ENCODE results near the gene SPAG8.

SPAG8 gene

DNA sequence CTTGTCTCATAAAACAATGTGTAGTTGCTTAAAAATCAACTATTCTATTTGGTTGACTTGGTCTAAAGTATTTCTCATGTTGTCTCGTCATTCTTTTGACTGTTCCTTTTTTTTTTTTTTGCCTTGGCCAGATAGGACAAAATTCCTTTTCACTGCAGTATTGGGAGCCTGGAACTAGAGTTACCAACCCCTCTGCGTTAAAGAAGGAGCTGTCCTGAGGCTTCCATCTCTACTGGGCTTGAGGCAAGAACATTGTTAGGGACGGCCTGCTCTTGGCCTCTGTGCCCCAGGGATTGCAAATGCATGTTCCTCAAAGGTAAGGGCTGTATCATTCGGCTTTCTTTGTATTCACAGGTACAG, 22.1 kb downstream of the SPAG8 start:
- H3K4me3 ChIP-seq (ENCODE audit: low read depth, low read length): no peak overlapping the region
- no peak for DNase-seq (ENCODE audit: low read depth)

DNA sequence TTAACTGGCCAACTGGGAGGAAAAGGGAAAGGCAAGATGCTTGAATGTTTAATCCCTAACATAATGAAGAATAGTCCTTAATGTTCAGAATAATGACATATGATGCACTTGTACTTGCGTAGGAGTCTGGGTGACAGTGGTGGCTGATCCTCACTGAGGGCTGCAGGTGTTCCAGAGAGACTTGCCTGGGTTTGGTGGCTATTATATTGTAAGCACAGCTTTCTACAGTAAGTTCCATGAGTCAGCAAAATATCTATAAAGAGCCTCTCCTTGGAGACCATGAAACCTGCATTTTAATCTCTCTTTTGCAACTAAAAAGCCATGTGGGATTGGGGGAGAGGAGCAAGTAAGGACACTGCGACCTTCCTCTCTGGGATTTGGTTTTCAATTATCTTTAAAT, 22.5 kb downstream of the SPAG8 start:
- H3K4me3 ChIP-seq (ENCODE audit: low read depth, low read length): no peak overlapping the region
- DNase-seq (ENCODE audit: low read depth): no peak

DNA sequence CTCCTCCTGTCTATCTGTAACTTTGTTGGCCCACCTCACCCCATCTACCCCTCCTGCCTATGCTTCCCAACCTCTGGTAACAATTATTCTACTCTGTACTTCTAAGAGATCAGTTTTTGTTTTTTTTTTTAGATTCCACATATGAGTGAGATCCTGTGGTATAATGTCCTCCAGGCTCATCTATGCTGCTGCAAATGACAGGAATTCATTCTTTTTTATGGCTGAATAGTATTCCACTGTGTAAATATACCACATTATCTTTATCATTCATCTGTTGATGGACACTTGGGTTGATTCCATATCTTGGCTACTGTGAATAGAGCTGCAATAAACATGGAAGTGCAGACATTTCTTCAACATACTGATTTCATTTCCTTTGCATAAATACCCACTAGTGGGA, 28.6 kb downstream of the SPAG8 start:
- no peak for DNase-seq (ENCODE audit: low read depth)
- H3K4me3 ChIP-seq (ENCODE audit: low read depth, low read length): no peak overlapping the region

DNA sequence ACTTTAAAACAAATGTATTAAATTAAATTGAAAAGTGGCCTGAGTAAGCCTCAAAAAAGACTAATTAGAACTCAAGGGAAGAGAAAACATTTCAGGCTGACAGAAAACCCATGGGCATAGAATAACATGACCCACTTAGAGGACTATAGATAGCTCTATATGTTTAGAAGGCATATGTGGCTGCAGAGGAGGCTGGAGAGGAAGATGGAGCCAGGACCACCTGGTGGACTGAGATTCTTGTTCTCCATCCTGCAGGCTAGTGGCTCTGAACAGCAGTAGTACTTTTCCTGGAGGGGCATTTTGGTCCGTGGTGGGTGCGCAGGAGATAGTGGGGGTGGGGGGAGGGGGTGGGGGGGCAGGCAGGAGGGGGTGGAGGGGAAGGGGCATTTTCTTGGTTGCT, 31.0 kb downstream of the SPAG8 start:
- no peak overlapping the region for H3K4me3 ChIP-seq (ENCODE audit: low read depth, low read length)
- DNase-seq (ENCODE audit: low read depth): no peak

DNA sequence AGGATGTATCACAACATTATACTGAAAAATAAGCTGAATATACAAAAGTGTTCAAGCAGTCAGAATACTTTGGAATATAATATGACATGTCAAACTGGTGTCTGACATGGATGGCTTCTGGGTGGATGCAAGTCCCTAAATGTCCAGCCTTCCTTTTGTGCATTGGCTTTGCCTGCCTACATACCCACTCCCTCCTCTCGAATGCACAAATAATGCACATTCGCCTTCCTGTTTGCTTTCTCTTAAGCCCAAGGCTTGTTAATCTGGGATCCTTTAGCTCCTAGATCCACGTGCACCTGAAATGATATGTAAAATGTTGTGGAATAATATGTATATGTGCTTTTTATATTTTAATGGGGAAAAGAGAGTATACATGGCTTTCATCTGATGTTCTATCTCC, 33.6 kb downstream of the SPAG8 start:
- no peak for DNase-seq (ENCODE audit: low read depth)
- H3K4me3 ChIP-seq (ENCODE audit: low read depth, low read length): no peak overlapping the region

DNA sequence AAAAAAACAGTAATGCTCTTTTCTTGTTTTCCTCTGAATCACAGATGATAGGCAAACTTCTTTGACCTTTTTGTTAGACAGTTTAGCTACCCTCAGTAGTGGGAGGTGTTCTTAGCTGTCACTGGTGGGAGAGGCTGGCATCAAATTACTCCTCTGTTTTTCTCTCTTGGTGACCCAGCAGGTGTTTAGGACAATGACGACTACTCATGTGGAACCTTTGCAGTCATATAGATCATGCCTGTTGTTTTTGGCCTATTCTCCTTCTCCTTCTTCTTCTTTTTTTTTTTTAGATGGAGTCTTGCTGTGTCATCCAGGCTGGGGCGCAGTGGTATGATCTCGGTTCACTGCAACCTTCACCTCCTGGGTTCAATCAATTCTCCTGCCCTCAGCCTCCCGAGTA, 36.0 kb downstream of the SPAG8 start:
- no peak overlapping the region for H3K4me3 ChIP-seq (ENCODE audit: low read depth, low read length)
- no peak for DNase-seq (ENCODE audit: low read depth)

DNA sequence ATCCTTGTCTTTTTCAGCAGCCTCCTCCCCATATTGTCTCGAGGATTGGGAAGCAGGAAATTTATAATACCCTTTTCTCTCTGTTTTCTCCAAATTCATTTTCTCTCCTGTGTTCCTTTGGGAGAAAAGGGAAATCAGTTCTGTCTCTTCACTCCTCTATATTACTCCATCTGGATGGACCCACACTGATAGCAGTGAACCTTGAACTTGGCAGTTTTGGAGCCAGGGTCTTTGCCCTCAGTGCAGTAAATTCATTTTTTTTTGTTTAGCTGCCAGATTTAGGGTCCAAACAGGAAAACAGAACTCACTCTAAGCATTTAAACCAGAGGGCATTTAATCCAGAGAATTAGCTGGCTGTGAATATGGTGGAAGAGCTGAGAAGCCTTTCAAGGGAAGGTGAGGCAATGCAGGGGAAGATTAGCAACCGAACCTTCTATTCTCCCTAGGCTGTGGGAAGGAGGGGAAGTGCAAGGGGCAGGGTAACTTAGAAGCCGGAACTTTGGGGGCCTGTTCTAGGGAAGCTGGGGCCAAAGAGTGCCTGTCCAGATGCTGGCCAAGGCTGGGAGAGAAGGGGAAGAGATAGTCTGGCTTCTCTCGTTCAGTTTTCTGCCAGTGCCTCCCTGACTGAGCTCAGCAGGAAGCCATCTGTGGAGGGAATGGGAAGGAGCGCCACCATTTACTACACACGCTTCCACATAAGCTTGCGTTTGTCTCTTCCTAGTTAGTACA, 37.0 kb downstream of the SPAG8 start:
- H3K4me3 ChIP-seq (ENCODE audit: low read depth, low read length): no peak overlapping the region

DNA sequence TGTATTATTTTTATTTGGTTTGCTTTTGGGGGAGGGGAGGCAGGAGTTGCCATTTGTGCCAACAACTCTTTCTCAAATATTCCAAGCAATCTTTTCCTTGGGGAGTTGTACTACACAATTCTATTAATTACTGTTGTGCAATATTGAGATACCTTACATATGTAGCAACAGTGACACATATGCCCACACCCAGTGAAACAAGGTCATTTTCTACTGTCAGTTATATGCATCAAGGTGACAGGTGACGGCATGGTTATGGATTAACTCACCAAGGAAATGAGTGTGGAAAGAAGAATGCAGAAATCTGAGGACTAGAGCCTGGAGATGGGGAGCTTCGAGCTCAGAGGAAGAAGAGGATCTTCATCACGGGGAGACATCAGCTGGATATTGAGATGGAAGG, 40.1 kb downstream of the SPAG8 start:
- no peak overlapping the region for H3K4me3 ChIP-seq (ENCODE audit: low read depth, low read length)
- DNase-seq (ENCODE audit: low read depth): no peak

More for the DNA sequence above, 37.0 kb downstream of the SPAG8 start:
- DNase-seq (ENCODE audit: low read depth): no peak

DNA sequence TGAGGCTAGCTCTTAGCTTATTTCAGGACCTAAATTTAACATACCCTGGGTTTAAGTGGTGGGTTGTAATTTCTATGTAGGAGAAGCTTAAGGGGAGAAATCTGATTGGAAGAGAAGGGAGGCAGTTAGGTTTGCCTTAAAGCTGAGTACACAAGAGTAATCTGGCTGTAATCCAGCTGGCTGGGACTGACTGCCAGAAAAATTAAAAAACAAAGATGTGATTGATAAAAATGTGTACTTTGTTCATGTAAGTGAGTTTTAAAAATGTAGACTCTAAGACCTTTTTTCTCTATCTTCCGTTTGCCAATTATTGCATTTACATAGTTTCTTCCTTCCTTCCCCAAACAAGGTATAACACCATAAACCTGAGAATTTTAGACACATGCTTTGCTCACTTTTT, 40.5 kb downstream of the SPAG8 start:
- no peak for DNase-seq (ENCODE audit: low read depth)
- no peak overlapping the region for H3K4me3 ChIP-seq (ENCODE audit: low read depth, low read length)

DNA sequence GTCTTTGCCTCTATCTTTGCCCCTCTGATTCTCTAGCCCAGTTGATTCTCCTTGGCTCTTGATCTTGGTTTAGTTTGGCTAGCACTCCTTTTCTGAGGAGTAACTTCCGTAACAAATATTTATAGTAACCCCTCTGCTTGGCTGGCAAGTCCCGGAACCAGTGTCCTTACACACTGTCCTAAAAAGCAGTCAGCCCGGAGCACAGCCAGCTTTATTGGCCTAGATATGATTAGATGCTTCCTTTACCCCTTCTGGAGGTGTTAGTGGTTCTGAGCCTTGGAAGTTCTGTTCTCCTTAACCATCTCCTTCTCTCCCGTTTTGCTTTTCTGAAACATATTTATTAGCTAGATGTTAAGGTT, 41.0 kb downstream of the SPAG8 start:
- H3K4me3 ChIP-seq (ENCODE audit: low read depth, low read length): no peak overlapping the region
- DNase-seq (ENCODE audit: low read depth): no peak

DNA sequence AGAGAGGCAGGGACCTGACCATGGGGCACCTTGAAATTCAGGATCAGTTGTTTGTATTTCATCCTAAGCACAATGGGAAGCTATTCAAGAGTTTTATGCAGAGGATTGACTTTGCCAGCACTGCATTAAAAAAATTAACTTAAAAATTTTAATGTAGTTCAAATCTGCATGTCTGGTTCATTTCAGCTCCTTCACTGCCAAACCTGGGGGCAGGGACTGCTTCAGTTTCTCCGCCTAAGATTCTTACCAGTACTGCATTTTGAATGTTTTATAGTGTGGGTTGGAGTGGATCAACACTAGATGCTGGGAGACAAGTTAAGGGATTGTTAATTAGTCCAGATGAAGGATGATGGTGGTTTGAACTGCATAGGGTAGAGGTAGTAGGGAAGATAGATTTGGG, 42.3 kb downstream of the SPAG8 start:
- H3K4me3 ChIP-seq (ENCODE audit: low read depth, low read length): no peak overlapping the region
- no peak for DNase-seq (ENCODE audit: low read depth)

DNA sequence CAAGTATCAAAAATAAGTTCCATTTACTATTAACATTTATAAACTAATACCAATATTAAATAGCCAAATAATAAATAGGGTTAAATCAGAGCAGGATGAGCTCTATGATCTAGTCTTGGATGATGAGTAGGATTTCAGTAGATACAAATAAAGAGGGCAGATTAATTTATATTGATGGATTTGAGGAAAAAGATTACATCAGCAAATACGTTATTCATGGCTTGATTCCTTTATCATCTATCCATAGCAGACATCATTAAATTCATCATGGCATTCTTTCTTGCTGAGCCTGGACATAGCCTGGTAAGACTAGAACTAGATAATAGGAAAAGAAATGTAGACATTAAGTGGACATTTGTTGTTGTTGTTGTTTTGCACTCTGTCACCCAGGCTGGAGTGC, 44.6 kb downstream of the SPAG8 start:
- H3K4me3 ChIP-seq (ENCODE audit: low read depth, low read length): no peak overlapping the region
- no peak for DNase-seq (ENCODE audit: low read depth)

DNA sequence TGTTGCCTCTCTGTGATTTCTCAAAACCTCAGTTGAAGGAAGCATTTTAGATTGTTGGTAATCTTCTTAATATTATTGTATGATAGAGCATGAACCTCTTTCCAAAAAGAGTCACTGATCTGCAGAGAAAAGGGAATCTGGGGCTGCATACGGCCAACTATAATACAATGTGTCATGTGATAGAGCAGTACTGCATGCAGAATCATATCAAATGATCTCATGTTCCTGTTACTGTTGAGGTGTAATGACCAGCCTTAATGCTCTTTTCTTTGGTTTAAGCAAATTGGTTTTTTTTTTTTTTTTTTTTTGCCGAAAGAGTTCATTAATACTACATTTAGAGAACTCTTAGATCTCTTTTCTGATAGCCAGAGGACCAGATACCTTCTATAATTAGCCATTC, 45.1 kb downstream of the SPAG8 start:
- H3K4me3 ChIP-seq (ENCODE audit: low read depth, low read length): no peak overlapping the region
- DNase-seq (ENCODE audit: low read depth): no peak

DNA sequence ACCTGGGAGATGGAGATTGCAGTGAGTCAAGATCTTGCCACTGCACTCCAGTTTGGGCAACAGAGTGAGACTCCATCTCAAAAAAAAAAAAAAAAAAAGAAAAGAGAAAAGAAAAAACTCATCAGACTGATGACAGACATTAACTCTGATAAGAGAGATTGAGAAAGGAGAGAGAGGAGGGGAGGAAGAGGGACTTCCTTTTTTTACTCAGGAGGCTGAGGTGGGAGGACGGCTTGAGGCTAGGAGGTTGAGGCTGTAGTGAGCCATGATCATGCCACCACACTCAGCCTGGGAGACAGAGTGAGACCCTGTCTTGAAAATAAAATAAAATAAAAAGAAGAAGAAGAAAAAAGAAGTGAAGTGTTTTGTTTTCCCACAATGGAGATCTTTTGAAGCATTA, 48.3 kb downstream of the SPAG8 start:
- no peak for DNase-seq (ENCODE audit: low read depth)
- no peak overlapping the region for H3K4me3 ChIP-seq (ENCODE audit: low read depth, low read length)

DNA sequence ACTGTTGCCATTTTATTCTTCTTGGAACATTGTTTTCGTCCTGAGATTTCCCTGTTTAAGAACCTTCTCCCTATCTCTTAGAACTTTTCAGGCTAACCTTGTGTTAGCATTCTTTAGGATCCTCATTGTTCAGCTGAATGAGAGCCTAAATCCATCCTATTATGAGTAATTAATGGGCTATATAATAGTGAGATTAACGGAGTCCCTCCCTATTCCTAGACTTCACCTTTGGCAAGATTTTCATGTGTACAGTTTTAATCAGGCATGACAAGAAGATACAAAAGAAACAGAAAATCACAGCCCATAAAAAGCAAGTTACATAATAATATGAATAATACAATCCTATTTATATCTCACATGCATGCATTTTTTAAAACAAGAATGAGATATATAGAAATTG, 48.9 kb downstream of the SPAG8 start:
- no peak overlapping the region for H3K4me3 ChIP-seq (ENCODE audit: low read depth, low read length)
- DNase-seq (ENCODE audit: low read depth): no peak

DNA sequence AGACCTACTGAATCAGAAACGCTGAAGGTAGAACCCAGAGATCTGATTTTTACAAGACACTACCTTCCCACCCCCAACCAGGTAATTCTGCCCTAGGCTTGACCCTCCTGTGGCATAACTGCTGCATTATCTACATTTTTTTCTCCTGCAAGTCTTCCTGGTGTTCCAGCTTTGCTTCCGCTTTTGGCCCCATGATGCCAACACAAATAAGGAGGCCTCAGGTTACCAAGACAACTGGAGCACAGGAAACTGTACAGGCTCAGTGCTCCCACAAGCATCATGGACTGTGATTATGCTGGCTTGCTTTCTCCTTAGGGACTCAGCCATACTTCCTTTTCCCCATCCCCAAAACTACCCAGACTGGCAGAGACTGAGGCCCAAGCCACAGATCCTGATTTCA, 51.4 kb downstream of the SPAG8 start:
- H3K4me3 ChIP-seq (ENCODE audit: low read depth, low read length): no peak overlapping the region
- DNase-seq (ENCODE audit: low read depth): peak; percentile 34

DNA sequence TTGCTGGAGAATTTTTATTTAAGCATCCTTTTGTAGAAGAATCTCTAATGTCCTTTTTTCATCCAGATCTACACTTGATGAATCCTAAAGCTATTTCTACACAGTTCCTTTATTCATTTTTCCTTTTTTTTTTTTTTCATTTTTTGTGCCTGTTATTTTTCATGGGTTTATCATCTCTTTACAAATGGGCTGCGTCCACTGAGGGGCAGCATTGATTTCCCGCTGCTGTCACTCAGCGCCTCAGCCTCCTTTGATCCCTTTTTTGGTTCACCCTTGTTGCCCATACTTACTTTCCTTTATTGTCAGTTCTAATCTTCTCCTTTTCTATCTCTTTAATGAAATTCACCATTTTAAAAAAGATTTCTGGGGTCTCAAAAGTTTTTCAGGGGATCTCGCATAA, 52.3 kb downstream of the SPAG8 start:
- DNase-seq (ENCODE audit: low read depth): no peak
- H3K4me3 ChIP-seq (ENCODE audit: low read depth, low read length): no peak overlapping the region
